ENCODE results near the gene TAS2R42.

Gene TAS2R42

DNA sequence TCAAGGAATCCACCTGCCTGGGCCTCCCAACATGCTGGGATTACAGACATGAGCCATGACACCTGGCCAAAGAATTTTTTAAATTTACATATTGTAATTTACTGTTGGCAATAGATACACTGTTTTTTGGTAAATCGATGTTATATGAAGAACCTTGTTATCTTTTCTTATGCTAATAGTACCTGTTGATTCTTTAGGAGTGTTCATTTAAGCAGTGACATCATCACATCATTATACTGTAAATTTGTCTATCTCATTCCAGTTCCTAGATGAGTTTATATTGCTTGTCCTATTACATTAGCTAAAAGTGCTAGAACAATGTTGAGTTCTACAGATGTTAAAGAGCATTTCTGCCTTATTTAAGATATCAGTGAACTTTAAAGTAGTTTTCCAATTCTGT is 39.3 kb downstream of the TAS2R42 start:
- H3K4me3 ChIP-seq (ENCODE audit: low read depth, low read length), result no peak overlapping the region

GRCh38 chr12:11144297-11144696 is 42.4 kb downstream of the TAS2R42 start:
- H3K4me3 ChIP-seq (ENCODE audit: low read depth, low read length), result no peak overlapping the region

DNA sequence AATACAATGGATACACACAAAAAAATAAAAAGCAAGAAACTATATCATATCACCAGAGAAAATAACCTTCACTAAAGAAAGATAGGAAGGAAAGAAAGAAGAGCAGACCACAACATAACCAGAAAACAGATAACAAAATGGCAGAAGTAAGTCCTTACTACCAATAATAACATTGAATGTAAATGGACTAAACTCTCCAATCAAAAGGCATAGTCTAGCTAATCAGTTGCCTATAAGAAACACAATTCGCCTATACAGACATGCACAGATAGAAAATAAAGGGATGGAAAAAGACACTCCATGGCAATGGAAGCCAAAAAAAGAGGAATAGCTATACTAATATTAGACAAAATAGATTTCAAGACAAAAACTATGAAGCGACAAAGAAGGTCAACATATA is 43.4 kb downstream of the TAS2R42 start:
- no peak overlapping the region for H3K4me3 ChIP-seq (ENCODE audit: low read depth, low read length)

DNA sequence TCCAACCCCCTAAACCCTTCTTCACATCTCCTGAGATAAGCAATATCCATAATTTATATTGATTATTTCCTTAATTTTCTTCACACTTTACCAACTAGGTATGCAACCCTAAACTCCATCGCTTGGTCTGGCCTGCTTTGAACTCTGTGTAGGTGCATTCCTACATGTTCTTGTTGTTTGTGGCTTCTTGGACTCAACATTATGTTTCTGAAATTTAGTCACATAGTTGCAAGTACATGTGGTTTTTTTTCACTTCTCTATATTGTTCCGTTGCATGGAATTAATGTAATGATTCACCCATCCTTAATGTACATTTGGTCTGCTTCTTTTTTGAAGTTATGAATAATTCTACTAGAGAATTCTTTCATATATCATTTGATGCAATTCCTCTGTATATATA is 50.7 kb downstream of the TAS2R42 start:
- no peak overlapping the region for H3K4me3 ChIP-seq (ENCODE audit: low read depth, low read length)
